Thoracic aorta (tissue), 2 donors: ENCODE measurements around the gene ENO3. TPM values are rescaled to one million over a fixed set of nuclear protein-coding genes. Genes with fewer than 3 reads are reported as not detected.
A peak's percentile ranks its signal among the peaks of the same experiment; 100 is the strongest.

Experiments
- ATAC-seq: fragments of 150-250 bp; one replicate; pipeline ENCODE4 v1.8.0; 2017; ENCODE audit warnings: low read depth; ENCODE audit not compliant: insufficient number of reproducible peaks, low FRiP score
- DNase-seq: peaks from one replicate; pipeline ENCODE4 v3.0.0-alpha.2; 2020; ENCODE audit warnings: low spot score
- H3K27ac ChIP-seq, 2 donors: fragments of 200-600 bp; sonication (generic); 1 replicate in 1 of 2; 2 replicates in 1 of 2; pipeline ENCODE4 v1.5.1; 2016; ENCODE audit warnings: mild to moderate bottlenecking in 2 of 2, moderate library complexity in 2 of 2
- H3K27me3 ChIP-seq: fragments of 200-600 bp; sonication (generic); replicated peaks from 2 replicates; pipeline ENCODE4 v1.6.0; 2016; ENCODE audit warnings: mild to moderate bottlenecking; ENCODE audit not compliant: insufficient read depth
- H3K36me3 ChIP-seq: fragments of 200-600 bp; sonication (generic); one replicate; pipeline ENCODE4 v1.5.1; 2016
- H3K4me1 ChIP-seq, 2 donors: fragments of 200-600 bp; sonication (generic); 1 replicate in 1 of 2; 2 replicates in 1 of 2; pipeline versions ENCODE4 v1.5.1 to v1.6.0; 2016; ENCODE audit warnings: low read depth in 2 of 2, mild to moderate bottlenecking in 1 of 2; ENCODE audit not compliant: control insufficient read depth in 1 of 2
- H3K4me3 ChIP-seq: fragments of 200-600 bp; sonication (generic); 2 replicates; pipeline ENCODE4 v1.5.1; 2016; ENCODE audit warnings: mild to moderate bottlenecking
- H3K9me3 ChIP-seq: fragments of 200-600 bp; sonication (generic); 2 replicates; pipeline ENCODE4 v1.5.1; 2016
- CTCF ChIP-seq: fragments of 200-600 bp; sonication (generic); IDR thresholded peaks from one replicate; pipeline ENCODE4 v1.5.1; 2019; ENCODE audit warnings: antibody characterized with exemption
- total RNA-seq, 2 donors: library from RNA; depleted of rRNA; stranded (reverse); fragments of >200 nt; gene quantifications; one replicate each; pipeline versions ENCODE4 v1.1.0 to v1.2.3, GENCODE V29; 2016

The ENO3 gene
- total RNA-seq, 2 donors from 2014 or later, result 2.5 to 2.7 TPM

DNA sequence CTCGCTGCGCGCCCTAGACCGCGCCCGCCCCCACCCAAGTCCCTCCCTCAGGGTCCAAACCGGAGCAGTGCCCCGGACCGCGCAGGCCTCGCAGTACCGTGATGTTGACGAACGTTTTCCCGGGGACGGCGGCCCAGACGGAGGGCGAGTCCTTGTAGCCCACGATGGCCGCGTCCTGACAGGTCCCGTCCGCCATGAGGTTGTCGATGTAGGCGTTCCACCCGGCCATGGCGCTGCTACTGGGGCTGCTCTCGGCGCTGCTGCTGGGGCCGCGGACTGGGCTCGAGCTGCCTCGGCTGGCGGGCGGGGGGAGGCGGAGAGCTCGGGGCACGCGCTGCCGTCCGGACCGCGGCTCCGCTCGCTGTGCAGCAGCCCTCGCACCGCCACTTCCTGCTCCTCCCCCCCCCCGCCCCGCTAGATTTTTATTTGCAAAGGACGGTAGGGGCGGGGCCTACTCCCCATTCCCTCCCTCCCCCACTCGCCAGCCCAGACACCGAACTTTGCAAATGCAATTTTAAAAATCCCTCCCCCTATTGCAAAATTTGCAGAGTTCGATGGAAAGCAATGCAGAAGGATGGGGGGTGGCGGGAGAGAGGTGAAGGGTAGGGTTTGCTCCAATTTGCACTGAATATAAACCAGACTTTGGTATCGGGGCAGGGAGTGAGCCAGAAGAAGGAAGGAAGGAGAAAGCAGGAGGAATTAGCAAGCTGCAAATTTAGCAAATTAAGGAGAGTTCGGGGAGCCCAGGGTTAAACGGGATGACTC lies 2.6 kb upstream of the ENO3 start, which contains the start of gene PFN1:
TSS of gene PFN1 (minus strand) at position 365 of the 765 bp plus-strand sequence. CDS start at position 229, 136 bp downstream.
- TF ChIP-seq CTCF, result no peak
- peak within 1 kb of the TSS; percentile 76 for H3K4me3 ChIP-seq
- peaks cover 27 to 57% of the 10 kb centered on the region in 2 donors for H3K4me1 ChIP-seq
- peaks cover 3% of the 10 kb centered on the region for H3K36me3 ChIP-seq
- ATAC-seq (peak; percentile 61), DNase-seq (peak; percentile 82)
- no peaks in the 10 kb centered on the region for H3K27me3 ChIP-seq
- no peaks in the 10 kb centered on the region for H3K9me3 ChIP-seq
- H3K27ac ChIP-seq, result peak within 1 kb of the TSS; percentile 93 to 97

DNA sequence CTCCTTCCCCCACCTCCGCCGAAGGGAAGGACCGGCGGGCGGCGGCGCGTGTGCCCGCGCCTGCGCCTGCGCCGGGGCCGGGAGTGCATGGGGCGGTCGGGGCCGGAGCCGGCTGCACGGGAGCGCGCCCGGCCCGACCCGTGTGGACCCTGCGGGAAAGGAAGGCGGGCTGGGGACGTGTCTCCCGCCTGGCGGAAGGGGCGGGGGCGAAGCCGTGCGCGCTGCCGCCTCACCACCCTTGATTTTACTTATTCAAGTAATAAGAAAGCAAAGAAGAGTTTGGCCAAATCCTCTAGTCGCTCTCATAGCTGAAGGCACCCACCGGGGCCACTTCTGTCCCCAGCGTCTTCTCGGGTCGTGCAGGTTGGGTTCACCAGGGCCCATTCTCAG lies 2.0 kb upstream of the ENO3 start:
- TF ChIP-seq CTCF, result no peak
- no peaks in the 10 kb centered on the region for H3K9me3 ChIP-seq
- no peak for DNase-seq
- peak overlapping the region; percentile 93 to 97 for H3K27ac ChIP-seq
- peaks cover 3% of the 10 kb centered on the region for H3K36me3 ChIP-seq
- H3K4me3 ChIP-seq, result peak overlapping the region; percentile 76
- H3K4me1 ChIP-seq, result peaks cover 31 to 55% of the 10 kb centered on the region in 2 donors
- ATAC-seq, result peak; percentile 25
- H3K27me3 ChIP-seq, result no peaks in the 10 kb centered on the region

GRCh38 chr17:4949321-4950074 lies 1.4 kb upstream of the ENO3 start:
- Histone ChIP-seq H3K4me1 (peaks cover 30 to 49% of the 10 kb centered on the region in 2 donors), H3K27ac (peak overlapping the region; percentile 93 to 97), H3K27me3 (no peaks in the 10 kb centered on the region), H3K4me3 (peak overlapping the region; percentile 76), H3K9me3 (no peaks in the 10 kb centered on the region), H3K36me3 (peaks cover 3% of the 10 kb centered on the region)
- no peak for DNase-seq
- no peak for ATAC-seq
- no peak for TF ChIP-seq CTCF

DNA sequence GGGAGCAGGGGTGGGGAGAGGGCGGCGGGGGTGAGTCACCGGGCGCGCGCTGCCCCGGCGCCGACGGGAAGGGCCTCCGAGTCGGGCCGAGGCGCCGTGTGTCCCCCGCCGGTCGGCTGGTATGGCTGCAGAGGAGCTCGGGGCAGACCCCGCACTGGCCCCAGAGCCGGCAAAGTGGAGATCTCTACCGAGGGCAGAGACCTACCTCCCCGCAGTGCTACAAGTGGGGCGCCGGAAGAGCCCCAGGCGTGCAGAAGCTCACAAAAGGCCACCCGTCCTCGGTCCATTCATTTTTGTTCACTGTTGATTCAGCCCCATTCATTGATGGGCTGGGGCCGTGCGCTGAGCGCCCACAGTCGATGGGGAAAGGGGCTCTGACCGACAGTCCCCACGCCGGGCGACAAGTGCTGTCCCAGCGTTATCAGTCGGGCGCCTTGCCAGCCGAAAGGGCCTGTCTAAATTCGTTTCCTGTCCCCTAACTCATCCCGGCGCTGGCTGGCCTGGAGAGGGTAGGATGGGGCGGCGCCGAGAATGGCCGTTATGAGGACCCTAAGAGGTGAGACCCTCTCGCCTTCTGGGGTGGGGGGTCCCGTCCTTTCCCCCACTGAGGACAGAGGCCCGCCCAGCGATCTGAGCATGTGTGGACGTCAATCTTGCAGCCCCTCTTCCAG lies 709 bp upstream of the ENO3 start:
- Histone ChIP-seq H3K36me3 (peaks cover 3% of the 10 kb centered on the region), H3K27me3 (no peaks in the 10 kb centered on the region), H3K4me1 (peaks cover 22 to 42% of the 10 kb centered on the region in 2 donors), H3K27ac (peak overlapping the region; percentile 93 to 97), H3K4me3 (peak overlapping the region; percentile 76), H3K9me3 (no peaks in the 10 kb centered on the region)
- no peak for TF ChIP-seq CTCF
- DNase-seq (no peak), ATAC-seq (no peak)

DNA sequence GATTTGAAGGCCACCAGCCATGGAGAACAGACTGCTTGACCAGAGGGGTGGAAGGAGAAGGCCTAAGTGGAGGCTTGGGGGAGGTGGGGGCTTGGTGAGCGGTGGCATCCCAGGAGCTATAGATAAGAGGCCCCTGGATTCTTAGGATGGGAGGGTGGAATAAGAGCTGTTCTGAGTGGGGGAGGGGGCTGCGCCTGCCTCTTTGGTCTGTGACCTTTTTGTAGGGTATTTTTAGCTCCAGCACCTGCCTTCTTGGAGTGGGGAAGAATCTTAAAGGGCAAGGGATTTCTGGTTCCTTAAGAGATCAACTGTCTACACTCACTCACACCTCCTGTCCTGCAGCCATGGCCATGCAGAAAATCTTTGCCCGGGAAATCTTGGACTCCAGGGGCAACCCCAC lies 567 bp downstream of the ENO3 start:
- Histone ChIP-seq H3K9me3 (no peaks in the 10 kb centered on the region), H3K4me3 (no peak overlapping the region), H3K36me3 (no peaks in the 10 kb centered on the region), H3K4me1 (peaks cover 12 to 29% of the 10 kb centered on the region in 2 donors), H3K27ac (peak overlapping the region in 1 of 2 donors; percentile 97), H3K27me3 (no peaks in the 10 kb centered on the region)
- TF ChIP-seq CTCF, result no peak
- DNase-seq (no peak), ATAC-seq (no peak)
